ENCODE results near the gene AFF3. TPM values are rescaled to one million over a fixed set of nuclear protein-coding genes. Genes with fewer than 3 reads are reported as not detected.

The AFF3 gene
- total RNA-seq, 1 donor from 2014 or later: 44.6 TPM

- intact Hi-C loops (cut with DNase I): no loop called here
- Histone ChIP-seq H3K9me3 (no peaks in the 10 kb centered on the region), H3K4me3 (no peak overlapping the region), H3K27ac (no peak overlapping the region), H3K36me3 (no peaks in the 10 kb centered on the region), H3K27me3 (no peaks in the 10 kb centered on the region), H3K4me1 (peaks cover 17% of the 10 kb centered on the region)
- ATAC-seq: no peak
- DNase-seq: no peak
- TF ChIP-seq CTCF (IDR thresholded peaks at IDR 0.05): no peak
These were observed 80.1 kb downstream of the AFF3 start for GRCh38 chr2:100062336-100062735.

- no peak for ATAC-seq
These were observed 81.5 kb downstream of the AFF3 start for GRCh38 chr2:100060875-100061274.

DNA sequence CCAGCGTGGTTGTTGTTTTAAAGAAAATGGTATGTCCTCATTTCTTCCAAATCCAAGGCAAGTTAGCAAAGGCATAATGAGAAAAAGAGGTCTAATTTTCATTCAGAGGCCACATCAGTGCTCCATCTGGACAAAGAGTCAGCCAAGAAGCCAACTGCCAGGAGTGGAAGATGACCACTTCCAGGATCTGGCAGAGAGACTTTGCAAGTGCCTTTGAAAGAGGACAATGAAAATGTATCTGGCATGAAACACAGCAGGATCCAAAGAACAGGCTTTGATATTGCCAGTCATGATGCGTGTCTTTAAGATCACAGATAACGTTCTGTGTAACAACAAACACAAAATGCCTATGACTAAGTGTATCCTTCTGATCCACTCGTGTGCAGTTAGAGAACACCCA, 82.8 kb downstream of the AFF3 start:
- intact Hi-C loops (cut with DNase I): no loop called here
- no peak for DNase-seq
- ATAC-seq: no peak
- no peaks in the 10 kb centered on the region for H3K27me3 ChIP-seq
- no peak for TF ChIP-seq CTCF (IDR thresholded peaks at IDR 0.05)
- no peaks in the 10 kb centered on the region for H3K36me3 ChIP-seq
- no peaks in the 10 kb centered on the region for H3K4me1 ChIP-seq
- no peaks in the 10 kb centered on the region for H3K9me3 ChIP-seq
- H3K27ac ChIP-seq: no peak overlapping the region
- H3K4me3 ChIP-seq: no peak overlapping the region

More at GRCh38 chr2:100060875-100061274, 81.5 kb downstream of the AFF3 start:
- intact Hi-C loops (cut with DNase I): no loop called here
- H3K4me3 ChIP-seq: no peak overlapping the region
- H3K4me1 ChIP-seq: peaks cover 3% of the 10 kb centered on the region
- no peaks in the 10 kb centered on the region for H3K9me3 ChIP-seq
- no peak overlapping the region for H3K27ac ChIP-seq
- DNase-seq: no peak
- no peaks in the 10 kb centered on the region for H3K36me3 ChIP-seq
- no peak for TF ChIP-seq CTCF (IDR thresholded peaks at IDR 0.05)
- no peaks in the 10 kb centered on the region for H3K27me3 ChIP-seq

DNA sequence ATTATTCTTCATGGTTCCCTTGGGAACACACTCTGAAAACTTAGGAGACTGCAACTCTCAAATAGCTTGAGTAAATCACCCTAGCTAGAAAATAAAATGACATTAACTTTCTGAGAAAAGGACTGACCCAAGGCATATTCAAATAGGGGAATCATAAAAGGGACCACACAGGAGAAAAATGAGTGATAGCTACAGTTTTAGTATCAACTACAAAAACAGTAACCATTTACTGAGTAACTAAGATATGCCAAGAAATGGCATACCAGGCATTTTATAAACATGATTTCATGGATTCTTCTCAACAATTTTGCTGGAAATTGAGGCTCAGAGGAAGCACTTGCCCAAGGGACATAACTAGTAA, 84.5 kb downstream of the AFF3 start:
- intact Hi-C loops (cut with DNase I): no loop called here
- Histone ChIP-seq H3K4me1 (no peaks in the 10 kb centered on the region), H3K27me3 (no peaks in the 10 kb centered on the region), H3K9me3 (no peaks in the 10 kb centered on the region), H3K4me3 (no peak overlapping the region), H3K36me3 (no peaks in the 10 kb centered on the region), H3K27ac (no peak overlapping the region)
- DNase-seq (no peak), ATAC-seq (no peak)
- TF ChIP-seq CTCF (IDR thresholded peaks at IDR 0.05): no peak

- no peak for TF ChIP-seq CTCF (IDR thresholded peaks at IDR 0.05)
- H3K36me3 ChIP-seq: no peaks in the 10 kb centered on the region
- H3K4me3 ChIP-seq: no peak overlapping the region
- no peak overlapping the region for H3K27ac ChIP-seq
- H3K4me1 ChIP-seq: no peaks in the 10 kb centered on the region
- no peak for ATAC-seq
- no peaks in the 10 kb centered on the region for H3K27me3 ChIP-seq
- H3K9me3 ChIP-seq: no peaks in the 10 kb centered on the region
- DNase-seq: no peak
- intact Hi-C loops (cut with DNase I): no loop called here
These were observed 88.0 kb downstream of the AFF3 start for GRCh38 chr2:100054426-100054825.
